GM13976 (cell line): ENCODE measurements around the gene KCNMA1.

Source experiments
- DNase-seq: peaks from one replicate; pipeline ENCODE4 v3.0.0; 2012; ENCODE audit warnings: low spot score
- CTCF ChIP-seq: IDR thresholded peaks from 2 replicates; pipeline ENCODE4 v1.5.1; 2012; ENCODE audit warnings: borderline replicate concordance, mild to moderate bottlenecking; ENCODE audit not compliant: insufficient read depth; ENCODE audit errors: extremely low read depth, missing control alignments, control extremely low read depth
- in situ Hi-C: fragments of 300-500 bp; cut with MboI; formaldehyde crosslinking; loops from one replicate; pipeline ENCODE4 v1.12.0; 2022; ENCODE audit warnings: low sequenced_read_pairs, mixed read lengths, inconsistent platforms; ENCODE audit not compliant: unreplicated experiment

Gene KCNMA1

GRCh38 chr10:77197544-77197943 is 440.1 kb downstream of the KCNMA1 start:
- TF ChIP-seq CTCF = no peak
- in situ Hi-C loops = no loop called here
- no peak for DNase-seq

DNA sequence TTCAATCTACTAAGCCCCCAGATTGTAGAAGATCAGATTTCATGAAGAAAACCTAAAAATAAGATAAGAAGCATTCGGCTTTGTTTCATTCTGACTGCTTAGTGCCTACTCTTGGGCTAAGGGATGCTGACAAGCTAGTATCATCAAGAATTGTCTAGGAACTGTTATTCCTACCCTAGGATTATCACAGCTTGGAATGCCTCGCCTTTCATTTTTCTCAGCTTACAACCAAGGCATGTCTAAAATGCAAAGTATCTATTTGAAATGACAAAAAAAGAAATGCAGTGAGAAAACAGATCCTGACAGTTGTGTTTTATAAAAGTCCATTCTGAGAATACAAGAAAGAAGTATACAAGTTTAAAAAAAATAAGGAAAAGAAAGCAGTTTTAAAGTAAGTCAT is 441.0 kb downstream of the KCNMA1 start:
- no peak for DNase-seq
- in situ Hi-C loops = no loop called here
- TF ChIP-seq CTCF = no peak

- in situ Hi-C loops = no loop called here
- DNase-seq = no peak
- TF ChIP-seq CTCF = no peak
Measured at GRCh38 chr10:77195101-77195500, 442.5 kb downstream of the KCNMA1 start.

DNA sequence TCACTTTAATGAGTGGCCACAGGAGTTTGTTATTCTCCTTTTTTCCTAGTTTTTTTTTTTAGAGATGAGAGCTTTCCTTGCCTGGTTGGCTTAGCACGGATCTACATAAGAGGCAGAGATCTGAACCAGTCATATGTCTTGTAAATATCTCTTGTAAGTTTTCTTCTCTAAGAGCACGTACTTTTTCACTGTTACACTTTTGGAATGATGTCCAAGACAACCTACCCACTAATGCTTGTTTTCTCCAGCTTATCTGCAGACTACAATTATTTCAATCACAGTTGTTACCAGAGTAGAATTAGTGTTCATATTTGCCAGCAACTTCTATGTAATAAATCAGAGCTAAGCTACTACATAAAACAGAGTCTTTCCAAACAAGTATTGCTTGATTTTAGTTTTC is 444.6 kb downstream of the KCNMA1 start:
- in situ Hi-C loops = no loop called here

DNA sequence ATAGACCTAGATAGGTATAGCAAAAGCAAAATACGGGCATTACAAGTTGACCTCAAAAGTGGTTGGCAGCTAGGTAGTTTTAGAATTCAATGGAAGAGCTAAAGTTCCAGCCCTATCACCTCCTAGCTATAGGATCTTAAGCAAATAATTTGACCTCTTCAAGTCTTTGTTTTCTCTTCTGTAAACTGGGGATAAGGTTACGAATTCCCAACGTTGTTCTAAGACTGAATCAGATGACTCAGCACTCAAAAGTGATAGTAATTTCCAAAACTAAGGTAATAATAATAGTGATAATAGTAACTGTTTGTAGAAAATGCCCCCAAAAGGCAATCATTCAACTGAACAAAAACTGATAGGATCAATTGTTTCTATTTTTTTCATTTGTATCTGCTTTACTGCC is 445.2 kb downstream of the KCNMA1 start:
- no peak for TF ChIP-seq CTCF
- in situ Hi-C loops = no loop called here
- DNase-seq = no peak

More for the DNA sequence above, 444.6 kb downstream of the KCNMA1 start:
- TF ChIP-seq CTCF = no peak
- DNase-seq = no peak

DNA sequence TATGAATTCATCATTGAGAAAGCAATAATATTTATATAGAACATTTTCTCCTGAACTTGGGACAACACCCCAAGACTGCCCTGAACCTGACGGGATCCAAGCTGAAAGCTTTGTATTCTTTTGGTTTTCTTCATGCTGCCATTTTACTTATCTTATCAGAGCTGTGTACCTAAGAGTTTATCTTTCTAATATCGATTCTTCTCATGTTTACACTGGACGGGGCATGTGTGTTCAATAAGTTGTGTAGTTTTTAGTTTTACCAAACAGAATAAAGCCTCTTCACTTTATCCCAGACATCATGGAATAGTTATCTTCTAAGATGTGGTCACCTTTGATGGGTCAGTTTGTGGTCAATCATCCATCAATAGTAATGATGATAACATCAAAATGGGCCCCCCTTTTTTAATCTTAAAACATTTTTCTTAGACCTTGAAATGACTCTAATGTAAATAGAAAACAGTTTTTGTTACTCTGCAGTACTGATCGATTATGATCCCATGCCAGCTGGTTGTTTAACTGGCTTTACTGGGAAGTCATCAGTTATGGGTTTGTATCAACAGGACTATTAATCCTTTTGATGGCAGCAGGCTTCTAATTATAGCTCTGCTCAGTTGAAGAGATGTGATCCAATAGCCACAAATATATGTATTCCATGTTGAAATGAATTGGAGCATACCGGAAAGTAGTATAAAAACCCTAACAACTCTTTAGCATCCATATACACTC is 446.1 kb downstream of the KCNMA1 start:
- no peak for DNase-seq
- TF ChIP-seq CTCF = no peak
- in situ Hi-C loops = no loop called here

- in situ Hi-C loops = no loop called here
- no peak for TF ChIP-seq CTCF
- DNase-seq = no peak
Measured at GRCh38 chr10:77190291-77190690, 447.3 kb downstream of the KCNMA1 start.
